ENCODE data around the gene OR2V2. TPM values are rescaled to one million over a fixed set of nuclear protein-coding genes. Genes with fewer than 3 reads are reported as not detected.

The OR2V2 gene
- total and polyA plus RNA-seq, 4 donors, result not detected

- Histone ChIP-seq H3K36me3 (ENCODE audit: control insufficient read depth in 4 of 4, insufficient read depth in 4 of 4, low read length in 4 of 4) (no peaks in the 10 kb centered on the region), H3K4me3 (no peak overlapping the region), H3K27me3 (ENCODE audit: control insufficient read depth in 3 of 3, insufficient read depth in 3 of 3, low read length in 2 of 3) (peaks cover 0 to 39% (median 11%) of the 10 kb centered on the region in 3 donors), H3K4me1 (ENCODE audit: control insufficient read depth in 5 of 5, insufficient read depth in 5 of 5, low read length in 5 of 5) (peaks cover 0 to 3% (median 0%) of the 10 kb centered on the region in 5 donors), H3K27ac (ENCODE audit: low read depth in 1 of 2, low read length in 1 of 2) (no peak overlapping the region), H3K9ac (ENCODE audit: insufficient read depth in 1 of 2, low read length in 2 of 2) (no peak overlapping the region), H3K9me3 (ENCODE audit: control insufficient read depth in 4 of 4, insufficient read depth in 3 of 4, low read length in 3 of 4) (no peaks in the 10 kb centered on the region)
- DNase-seq, result no peak
- TF ChIP-seq CTCF (IDR thresholded peaks at IDR 0.05; ENCODE audit: control extremely low read depth, extremely low read depth), result no peak
- 75 to 79% methylated on average over 4 of the region's 4 CpGs for WGBS, 2 donors
- no peak for ATAC-seq (ENCODE audit: insufficient read depth, low FRiP score)
These were observed 14.3 kb downstream of the OR2V2 start for GRCh38 chr5:181161534-181162175.

- DNase-seq (no peak), ATAC-seq (ENCODE audit: insufficient read depth, low FRiP score) (no peak)
- H3K9ac ChIP-seq (ENCODE audit: insufficient read depth in 1 of 2, low read length in 2 of 2), result no peak overlapping the region
- no peaks in the 10 kb centered on the region for H3K36me3 ChIP-seq (ENCODE audit: control insufficient read depth in 4 of 4, insufficient read depth in 4 of 4, low read length in 4 of 4)
- no peak overlapping the region for H3K4me3 ChIP-seq
- no peak for TF ChIP-seq CTCF (IDR thresholded peaks at IDR 0.05; ENCODE audit: control extremely low read depth, extremely low read depth)
- H3K4me1 ChIP-seq (ENCODE audit: control insufficient read depth in 5 of 5, insufficient read depth in 5 of 5, low read length in 5 of 5), result peaks cover 0 to 3% (median 0%) of the 10 kb centered on the region in 5 donors
- no peak overlapping the region for H3K27ac ChIP-seq (ENCODE audit: low read depth in 1 of 2, low read length in 1 of 2)
- peaks cover 0 to 48% (median 30%) of the 10 kb centered on the region in 3 donors for H3K27me3 ChIP-seq (ENCODE audit: control insufficient read depth in 3 of 3, insufficient read depth in 3 of 3, low read length in 2 of 3)
- 29 to 39% methylated on average over 16 of the region's 16 CpGs for WGBS, 2 donors
- H3K9me3 ChIP-seq (ENCODE audit: control insufficient read depth in 4 of 4, insufficient read depth in 3 of 4, low read length in 3 of 4), result no peaks in the 10 kb centered on the region
These were observed 16.2 kb downstream of the OR2V2 start for GRCh38 chr5:181163487-181164075.

- no peak for ATAC-seq (ENCODE audit: insufficient read depth, low FRiP score)
- Histone ChIP-seq H3K4me3 (no peak overlapping the region), H3K36me3 (ENCODE audit: control insufficient read depth in 4 of 4, insufficient read depth in 4 of 4, low read length in 4 of 4) (no peaks in the 10 kb centered on the region), H3K9me3 (ENCODE audit: control insufficient read depth in 4 of 4, insufficient read depth in 3 of 4, low read length in 3 of 4) (no peaks in the 10 kb centered on the region), H3K27me3 (ENCODE audit: control insufficient read depth in 3 of 3, insufficient read depth in 3 of 3, low read length in 2 of 3) (peaks cover 0 to 55% (median 38%) of the 10 kb centered on the region in 3 donors), H3K4me1 (ENCODE audit: control insufficient read depth in 5 of 5, insufficient read depth in 5 of 5, low read length in 5 of 5) (peaks cover 0 to 3% (median 0%) of the 10 kb centered on the region in 5 donors), H3K27ac (ENCODE audit: low read depth in 1 of 2, low read length in 1 of 2) (no peak overlapping the region), H3K9ac (ENCODE audit: insufficient read depth in 1 of 2, low read length in 2 of 2) (no peak overlapping the region)
- TF ChIP-seq CTCF (IDR thresholded peaks at IDR 0.05; ENCODE audit: control extremely low read depth, extremely low read depth), result no peak
- no peak for DNase-seq
- WGBS, 2 donors, result 14 to 19% methylated on average over 40 to 49 of the region's 52 CpGs
These were observed 16.9 kb downstream of the OR2V2 start for GRCh38 chr5:181164076-181164952.

All from lung (tissue), 12 donors.